Loucy (cell line): Measurements from ENCODE around the gene DEUP1.

ENCODE experiments used
- H2AFZ ChIP-seq: fragments of 200-600 bp; sonication (generic); 2 replicates; pipeline ENCODE4 v1.6.0; 2016; ENCODE audit warnings: antibody characterized with exemption, mild to moderate bottlenecking, low read length, moderate library complexity
- H3F3A ChIP-seq: fragments of 200-600 bp; 2 replicates; pipeline ENCODE4 v1.6.0; 2016; ENCODE audit warnings: antibody characterized with exemption, low read depth, mild to moderate bottlenecking
- H3K27me3 ChIP-seq: fragments of 200-600 bp; sonication (generic); 2 replicates; pipeline ENCODE4 v1.6.1; 2014; ENCODE audit warnings: low read length, mild to moderate bottlenecking; ENCODE audit not compliant: insufficient read depth, poor library complexity, severe bottlenecking
- H3K36me3 ChIP-seq: fragments of 200-600 bp; sonication (generic); 2 replicates; pipeline ENCODE4 v1.6.1; 2016; ENCODE audit warnings: low read length; ENCODE audit not compliant: insufficient read depth
- H3K4me1 ChIP-seq: fragments of 200-600 bp; sonication (generic); 2 replicates; pipeline ENCODE4 v1.5.1; 2014; ENCODE audit warnings: low read length, mild to moderate bottlenecking; ENCODE audit not compliant: insufficient read depth, poor library complexity, severe bottlenecking
- H3K4me2 ChIP-seq: fragments of 200-600 bp; sonication (generic); 2 replicates; pipeline ENCODE4 v1.6.0; 2014; ENCODE audit warnings: antibody characterized with exemption, low read length, low read depth, mild to moderate bottlenecking; ENCODE audit not compliant: poor library complexity, severe bottlenecking
- H3K4me3 ChIP-seq: fragments of 200-600 bp; sonication (generic); 2 replicates; pipeline ENCODE4 v1.5.1; 2014; ENCODE audit warnings: low read length, mild to moderate bottlenecking, mixed read lengths; ENCODE audit not compliant: poor library complexity, severe bottlenecking
- H3K79me2 ChIP-seq: fragments of 200-600 bp; sonication (generic); 2 replicates; pipeline ENCODE4 v1.6.1; 2014; ENCODE audit warnings: low read length; ENCODE audit not compliant: insufficient read depth
- H3K9ac ChIP-seq: fragments of 200-600 bp; sonication (generic); 2 replicates; pipeline ENCODE4 v1.6.0; 2014; ENCODE audit warnings: mild to moderate bottlenecking, low read depth, low read length, moderate library complexity; ENCODE audit not compliant: poor library complexity, severe bottlenecking
- H3K9me2 ChIP-seq: fragments of 200-600 bp; sonication (generic); replicated peaks from 2 replicates; pipeline ENCODE4 v1.6.1; 2016; ENCODE audit warnings: low read depth, low read length, mixed read lengths
- H3K9me3 ChIP-seq: fragments of 200-600 bp; sonication (generic); 2 replicates; pipeline ENCODE4 v1.6.1; 2014; ENCODE audit warnings: mild to moderate bottlenecking, antibody characterized with exemption, low read length, low read depth; ENCODE audit not compliant: insufficient read depth
- H4K20me1 ChIP-seq: fragments of 200-600 bp; sonication (generic); 2 replicates; pipeline ENCODE4 v1.6.0; 2014; ENCODE audit warnings: antibody characterized with exemption, low read length, mild to moderate bottlenecking; ENCODE audit not compliant: insufficient read depth, poor library complexity, severe bottlenecking
- EZH2phosphoT487 ChIP-seq: fragments of 200-600 bp; IDR thresholded peaks from 2 replicates; pipeline ENCODE4 v1.6.1; 2018; ENCODE audit warnings: antibody characterized with exemption, mild to moderate bottlenecking, moderate library complexity, borderline replicate concordance
- TF ChIP-seq, protein P1 (sequence below): fragments of 200-600 bp; sonication (generic); conservative IDR thresholded peaks from 2 replicates; pipeline ENCODE4 v1.5.1; 2014; ENCODE audit warnings: mild to moderate bottlenecking, antibody characterized with exemption, low read length

Gene DEUP1

GRCh38 chr11:93476796-93477195 lies 146.3 kb downstream of the DEUP1 start:
- H3K79me2 ChIP-seq = no peaks in the 10 kb centered on the region
- H3K9me3 ChIP-seq = no peaks in the 10 kb centered on the region
- no peaks in the 10 kb centered on the region for H3F3A ChIP-seq
- H3K9me2 ChIP-seq = no peaks in the 10 kb centered on the region
- H3K4me3 ChIP-seq = no peak overlapping the region
- no peak for TF ChIP-seq EZH2phosphoT487
- TF ChIP-seq, protein P1, sequence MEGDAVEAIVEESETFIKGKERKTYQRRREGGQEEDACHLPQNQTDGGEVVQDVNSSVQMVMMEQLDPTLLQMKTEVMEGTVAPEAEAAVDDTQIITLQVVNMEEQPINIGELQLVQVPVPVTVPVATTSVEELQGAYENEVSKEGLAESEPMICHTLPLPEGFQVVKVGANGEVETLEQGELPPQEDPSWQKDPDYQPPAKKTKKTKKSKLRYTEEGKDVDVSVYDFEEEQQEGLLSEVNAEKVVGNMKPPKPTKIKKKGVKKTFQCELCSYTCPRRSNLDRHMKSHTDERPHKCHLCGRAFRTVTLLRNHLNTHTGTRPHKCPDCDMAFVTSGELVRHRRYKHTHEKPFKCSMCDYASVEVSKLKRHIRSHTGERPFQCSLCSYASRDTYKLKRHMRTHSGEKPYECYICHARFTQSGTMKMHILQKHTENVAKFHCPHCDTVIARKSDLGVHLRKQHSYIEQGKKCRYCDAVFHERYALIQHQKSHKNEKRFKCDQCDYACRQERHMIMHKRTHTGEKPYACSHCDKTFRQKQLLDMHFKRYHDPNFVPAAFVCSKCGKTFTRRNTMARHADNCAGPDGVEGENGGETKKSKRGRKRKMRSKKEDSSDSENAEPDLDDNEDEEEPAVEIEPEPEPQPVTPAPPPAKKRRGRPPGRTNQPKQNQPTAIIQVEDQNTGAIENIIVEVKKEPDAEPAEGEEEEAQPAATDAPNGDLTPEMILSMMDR = no peak
- no peaks in the 10 kb centered on the region for H3K4me1 ChIP-seq
- no peaks in the 10 kb centered on the region for H4K20me1 ChIP-seq
- H3K4me2 ChIP-seq = no peak overlapping the region
- no peaks in the 10 kb centered on the region for H3K27me3 ChIP-seq
- no peak overlapping the region for H2AFZ ChIP-seq
- no peak overlapping the region for H3K9ac ChIP-seq
- H3K36me3 ChIP-seq = peaks cover 4% of the 10 kb centered on the region; the same call in 1 of the 2 replicates

DNA sequence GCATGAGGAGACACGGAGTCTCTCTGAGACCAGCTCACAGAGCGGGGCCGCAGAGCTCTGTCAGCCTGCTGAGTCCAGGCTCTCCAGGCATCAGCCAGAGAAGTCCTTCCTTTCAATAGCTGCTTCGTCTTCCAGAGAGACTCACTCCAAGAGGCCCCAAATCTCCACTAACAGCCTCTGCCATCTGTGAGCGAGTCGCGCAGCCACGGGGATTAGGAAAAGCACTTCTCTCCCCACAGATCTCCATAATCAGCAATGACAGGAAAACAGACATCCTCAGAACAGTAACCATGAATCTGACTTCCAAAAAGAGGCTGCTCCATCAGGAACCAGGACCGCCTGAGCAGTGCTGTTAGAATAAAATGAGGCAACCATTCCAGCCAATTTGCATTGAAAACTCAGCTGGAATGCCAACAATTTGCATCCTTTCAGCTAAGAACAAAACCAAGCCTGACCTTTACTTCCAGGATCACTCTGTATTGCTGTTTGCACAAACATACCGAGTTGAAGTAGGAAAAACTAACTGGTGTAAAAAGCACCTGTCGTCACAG lies 147.2 kb downstream of the DEUP1 start:
- Histone ChIP-seq H3K4me1 (no peaks in the 10 kb centered on the region), H3K27me3 (no peaks in the 10 kb centered on the region), H2AFZ (no peak overlapping the region), H3K9me2 (no peaks in the 10 kb centered on the region), H3K79me2 (no peaks in the 10 kb centered on the region), H3K4me3 (no peak overlapping the region), H3K4me2 (no peak overlapping the region), H4K20me1 (no peaks in the 10 kb centered on the region), H3F3A (no peaks in the 10 kb centered on the region), H3K36me3 (peaks cover 4% of the 10 kb centered on the region; the same call in 1 of the 2 replicates), H3K9me3 (no peaks in the 10 kb centered on the region), H3K9ac (no peak overlapping the region)
- TF ChIP-seq EZH2phosphoT487 = no peak
- TF ChIP-seq, protein P1 = no peak

DNA sequence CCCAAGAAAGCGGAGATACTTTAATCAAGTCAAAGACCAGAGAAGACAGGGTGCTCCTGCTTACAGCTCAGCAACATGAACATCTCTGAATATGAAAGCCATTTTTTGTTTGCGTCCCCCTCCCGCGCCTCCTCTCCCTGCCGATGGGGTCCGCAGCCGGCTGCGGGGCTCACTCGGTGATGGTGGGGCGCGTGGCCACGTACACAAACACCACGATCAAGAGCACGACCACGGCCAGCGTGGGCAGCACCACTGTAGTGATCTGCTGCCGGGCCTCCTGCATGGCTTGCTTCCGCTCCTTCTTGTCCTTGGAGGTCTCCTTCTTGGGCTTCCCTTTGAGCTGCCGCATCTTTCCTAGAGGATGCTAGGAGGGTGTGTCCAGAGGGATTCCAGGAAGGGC lies 148.3 kb downstream of the DEUP1 start:
- no peaks in the 10 kb centered on the region for H3K27me3 ChIP-seq
- no peaks in the 10 kb centered on the region for H3K4me1 ChIP-seq
- H3K79me2 ChIP-seq = no peaks in the 10 kb centered on the region
- H3K9me3 ChIP-seq = no peaks in the 10 kb centered on the region
- H3F3A ChIP-seq = no peaks in the 10 kb centered on the region
- H3K36me3 ChIP-seq = peaks cover 4% of the 10 kb centered on the region; the same call in 1 of the 2 replicates
- H3K4me3 ChIP-seq = no peak overlapping the region
- H3K9me2 ChIP-seq = no peaks in the 10 kb centered on the region
- H4K20me1 ChIP-seq = no peaks in the 10 kb centered on the region
- H2AFZ ChIP-seq = no peak overlapping the region
- no peak for TF ChIP-seq EZH2phosphoT487
- TF ChIP-seq, protein P1 = no peak
- H3K4me2 ChIP-seq = no peak overlapping the region
- no peak overlapping the region for H3K9ac ChIP-seq
